OCI-LY1 (cell line): ENCODE results near the gene LCMT2.

Experiments used
- H2AFZ ChIP-seq: fragments of 200-600 bp; sonication (generic), shearing (Covaris generic); 2 replicates; pipeline ENCODE4 v1.6.0; 2014; ENCODE audit warnings: antibody characterized with exemption, mild to moderate bottlenecking, low read length
- H3F3A ChIP-seq: fragments of 200-600 bp; sonication (generic), shearing (Covaris generic); 2 replicates; pipeline ENCODE4 v1.6.0; 2014; ENCODE audit warnings: mild to moderate bottlenecking, antibody characterized with exemption, low read length, moderate library complexity; ENCODE audit not compliant: insufficient read depth
- H3K27ac ChIP-seq: fragments of 200-600 bp; sonication (generic); 2 replicates; pipeline ENCODE4 v1.5.1; 2014; ENCODE audit warnings: low read length, mixed run types, mild to moderate bottlenecking, low read depth; ENCODE audit not compliant: poor library complexity, severe bottlenecking
- H3K27me3 ChIP-seq: fragments of 200-600 bp; sonication (generic); 2 replicates; pipeline ENCODE4 v1.6.0; 2014; ENCODE audit warnings: antibody characterized with exemption, mild to moderate bottlenecking, low read length, moderate library complexity; ENCODE audit not compliant: insufficient read depth
- H3K36me3 ChIP-seq: fragments of 200-600 bp; sonication (generic); 2 replicates; pipeline ENCODE4 v1.6.1; 2014; ENCODE audit warnings: mild to moderate bottlenecking, antibody characterized with exemption, low read length, moderate library complexity, mixed read lengths; ENCODE audit not compliant: insufficient read depth
- H3K4me1 ChIP-seq: fragments of 200-600 bp; sonication (generic); 2 replicates; pipeline ENCODE4 v1.5.1; 2014; ENCODE audit warnings: mild to moderate bottlenecking, low read length, moderate library complexity; ENCODE audit not compliant: insufficient read depth, severe bottlenecking
- H3K4me2 ChIP-seq: fragments of 200-600 bp; sonication (generic), shearing (Covaris generic); 2 replicates; pipeline ENCODE4 v1.6.1; 2014; ENCODE audit warnings: low read length
- H3K4me3 ChIP-seq: fragments of 200-600 bp; sonication (generic); 2 replicates; pipeline ENCODE4 v1.5.1; 2014; ENCODE audit warnings: low read length, low read depth, mild to moderate bottlenecking, mixed read lengths; ENCODE audit not compliant: poor library complexity, severe bottlenecking
- H3K79me2 ChIP-seq: fragments of 200-600 bp; shearing (Covaris generic); 2 replicates; pipeline ENCODE4 v1.6.1; 2016; ENCODE audit warnings: mixed run types, low read length, mixed read lengths; ENCODE audit not compliant: insufficient read depth
- H3K9ac ChIP-seq: fragments of 200-600 bp; sonication (generic), shearing (Covaris generic); 2 replicates; pipeline ENCODE4 v1.6.1; 2014; ENCODE audit warnings: mild to moderate bottlenecking, low read length, mixed read lengths
- H3K9me2 ChIP-seq: fragments of 200-600 bp; sonication (generic), shearing (Covaris generic); 2 replicates; pipeline ENCODE4 v1.6.1; 2014; ENCODE audit warnings: low read depth, mild to moderate bottlenecking, low read length, mixed read lengths
- H3K9me3 ChIP-seq: fragments of 200-600 bp; shearing (Covaris generic); 2 replicates; pipeline ENCODE4 v1.6.1; 2014; ENCODE audit warnings: low read length, mixed read lengths
- H4K20me1 ChIP-seq: fragments of 200-600 bp; sonication (generic), shearing (Covaris generic); 2 replicates; pipeline ENCODE4 v1.6.0; 2016; ENCODE audit warnings: mild to moderate bottlenecking, low read length; ENCODE audit not compliant: insufficient read depth
- EZH2 ChIP-seq: fragments of 200-600 bp; sonication (generic), shearing (Covaris generic); IDR thresholded peaks from 2 replicates; pipeline ENCODE4 v1.8.0; 2017; ENCODE audit warnings: borderline replicate concordance, mixed run types, mild to moderate bottlenecking, antibody characterized with exemption, low read length, moderate library complexity, mixed read lengths
- TF ChIP-seq, protein P1 (sequence below): fragments of 200-600 bp; sonication (generic), shearing (Covaris generic); IDR thresholded peaks from 2 replicates; pipeline ENCODE4 v1.5.1; 2017; ENCODE audit warnings: mild to moderate bottlenecking, antibody characterized with exemption, low read length, moderate library complexity, mixed read lengths

LCMT2 gene

DNA sequence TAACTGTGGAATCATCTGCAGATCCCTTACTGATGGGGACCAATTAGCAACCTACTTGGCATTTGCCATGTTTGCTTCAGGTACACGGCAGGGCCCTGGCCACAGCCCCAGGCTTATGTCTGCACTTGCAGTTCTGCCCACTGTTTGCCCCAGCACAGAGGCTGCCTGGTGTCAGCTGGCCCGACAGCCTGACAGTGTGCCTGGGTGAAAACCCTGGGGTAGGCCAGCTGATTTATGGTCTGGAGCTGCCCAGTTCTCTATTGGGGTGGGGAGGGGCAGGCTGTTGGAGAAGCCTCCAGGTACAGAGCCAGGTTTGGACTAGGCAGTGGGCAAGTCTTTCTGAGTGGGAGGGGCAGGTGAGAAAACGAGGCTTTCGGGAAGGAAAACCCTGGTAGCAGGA lies 52.5 kb downstream of the LCMT2 start:
- Histone ChIP-seq H3K4me2 (no peak overlapping the region), H3K36me3 (no peaks in the 10 kb centered on the region), H3K4me3 (no peak overlapping the region), H3K4me1 (no peaks in the 10 kb centered on the region), H3K79me2 (no peaks in the 10 kb centered on the region), H3K9ac (no peak overlapping the region), H3K9me3 (no peaks in the 10 kb centered on the region), H3F3A (no peaks in the 10 kb centered on the region), H3K27me3 (peaks cover 7% of the 10 kb centered on the region; the same call in 1 of the 2 replicates), H4K20me1 (no peaks in the 10 kb centered on the region), H3K27ac (no peak overlapping the region), H2AFZ (no peak overlapping the region), H3K9me2 (no peaks in the 10 kb centered on the region)
- TF ChIP-seq, protein P1, sequence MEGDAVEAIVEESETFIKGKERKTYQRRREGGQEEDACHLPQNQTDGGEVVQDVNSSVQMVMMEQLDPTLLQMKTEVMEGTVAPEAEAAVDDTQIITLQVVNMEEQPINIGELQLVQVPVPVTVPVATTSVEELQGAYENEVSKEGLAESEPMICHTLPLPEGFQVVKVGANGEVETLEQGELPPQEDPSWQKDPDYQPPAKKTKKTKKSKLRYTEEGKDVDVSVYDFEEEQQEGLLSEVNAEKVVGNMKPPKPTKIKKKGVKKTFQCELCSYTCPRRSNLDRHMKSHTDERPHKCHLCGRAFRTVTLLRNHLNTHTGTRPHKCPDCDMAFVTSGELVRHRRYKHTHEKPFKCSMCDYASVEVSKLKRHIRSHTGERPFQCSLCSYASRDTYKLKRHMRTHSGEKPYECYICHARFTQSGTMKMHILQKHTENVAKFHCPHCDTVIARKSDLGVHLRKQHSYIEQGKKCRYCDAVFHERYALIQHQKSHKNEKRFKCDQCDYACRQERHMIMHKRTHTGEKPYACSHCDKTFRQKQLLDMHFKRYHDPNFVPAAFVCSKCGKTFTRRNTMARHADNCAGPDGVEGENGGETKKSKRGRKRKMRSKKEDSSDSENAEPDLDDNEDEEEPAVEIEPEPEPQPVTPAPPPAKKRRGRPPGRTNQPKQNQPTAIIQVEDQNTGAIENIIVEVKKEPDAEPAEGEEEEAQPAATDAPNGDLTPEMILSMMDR: no peak
- no peak for TF ChIP-seq EZH2

DNA sequence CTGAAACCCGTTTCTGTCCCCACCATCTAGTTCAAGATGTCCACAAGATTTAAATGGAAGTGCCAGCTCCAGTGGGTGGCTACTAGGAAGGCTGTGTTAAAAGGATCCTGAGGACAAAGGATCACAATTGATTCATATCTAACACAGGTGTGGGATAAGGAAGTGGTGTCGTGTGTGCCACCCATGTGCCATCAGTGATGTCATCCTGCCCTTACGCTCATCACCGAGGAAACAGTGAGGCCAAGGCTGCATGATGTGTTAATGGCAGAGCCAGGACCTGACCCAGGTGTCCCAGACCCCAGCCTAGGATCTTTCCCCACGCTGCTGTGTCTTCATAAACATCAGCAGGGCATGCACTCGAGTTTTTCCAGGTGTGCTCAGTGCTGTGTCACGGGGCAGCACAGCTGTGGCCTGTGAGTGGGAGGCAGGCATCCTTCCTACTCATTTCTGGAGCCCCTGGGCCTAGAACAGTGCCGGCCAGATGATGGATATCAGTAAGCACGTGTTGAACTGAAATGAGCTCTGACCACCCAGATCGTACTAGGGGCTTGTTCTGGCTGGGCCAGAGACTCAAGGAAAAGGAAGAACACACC lies 53.0 kb downstream of the LCMT2 start:
- Histone ChIP-seq H3K36me3 (no peaks in the 10 kb centered on the region; the same call in 1 of the 2 replicates), H4K20me1 (no peaks in the 10 kb centered on the region), H3K9ac (no peak overlapping the region), H3K4me1 (no peaks in the 10 kb centered on the region), H3K4me2 (no peak overlapping the region), H3K9me2 (no peaks in the 10 kb centered on the region), H3K9me3 (no peaks in the 10 kb centered on the region), H3K4me3 (no peak overlapping the region), H3K27me3 (peaks cover 3% of the 10 kb centered on the region; the same call in 1 of the 2 replicates), H3K27ac (no peak overlapping the region), H3F3A (no peaks in the 10 kb centered on the region), H3K79me2 (no peaks in the 10 kb centered on the region), H2AFZ (no peak overlapping the region)
- TF ChIP-seq, protein P1: no peak
- no peak for TF ChIP-seq EZH2

DNA sequence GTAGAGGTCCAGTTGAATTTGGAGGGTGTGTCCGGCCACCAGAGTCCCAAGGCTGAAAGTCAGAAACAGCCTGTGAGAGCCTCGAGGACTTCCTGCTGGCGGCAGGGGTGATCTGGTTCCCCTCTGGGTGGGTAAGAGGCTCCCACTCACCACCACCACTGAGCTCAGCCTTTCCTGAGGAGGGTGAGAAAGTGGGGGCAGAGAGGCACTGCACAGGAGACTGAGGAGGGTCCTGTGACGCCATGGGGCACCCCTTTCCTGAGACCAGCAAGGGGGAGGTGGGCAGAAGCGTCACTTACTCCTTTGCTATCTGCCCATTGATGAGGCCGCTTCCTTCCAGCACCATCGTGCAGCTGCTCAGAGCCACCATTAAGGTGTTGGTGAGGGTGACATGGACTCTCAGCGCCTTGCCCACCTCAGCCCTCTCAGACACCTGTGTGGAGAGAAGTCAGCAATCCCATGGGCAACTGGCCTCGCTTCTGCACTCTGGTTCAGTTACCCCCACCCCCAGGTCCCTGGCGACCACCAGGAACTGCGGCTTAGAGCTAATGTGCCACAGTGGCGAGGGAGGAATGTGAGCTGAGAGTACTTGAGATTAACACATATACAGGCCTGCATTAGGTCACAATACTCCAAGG lies 53.7 kb downstream of the LCMT2 start:
- Histone ChIP-seq H3K4me1 (no peaks in the 10 kb centered on the region), H2AFZ (no peak overlapping the region), H3K9me2 (no peaks in the 10 kb centered on the region), H3K4me3 (no peak overlapping the region), H3K79me2 (no peaks in the 10 kb centered on the region), H4K20me1 (no peaks in the 10 kb centered on the region), H3K27me3 (no peaks in the 10 kb centered on the region; the same call in 1 of the 2 replicates), H3K36me3 (no peaks in the 10 kb centered on the region; the same call in 1 of the 2 replicates), H3K9me3 (no peaks in the 10 kb centered on the region), H3K27ac (no peak overlapping the region), H3K9ac (no peak overlapping the region), H3F3A (no peaks in the 10 kb centered on the region), H3K4me2 (no peak overlapping the region)
- TF ChIP-seq EZH2: no peak
- TF ChIP-seq, protein P1: no peak
